Activated naive CD8-positive, alpha-beta T cell treated with anti-CD3 and anti-CD28 coated beads, Interleukin-2, amount 50 U/mL, for 24 hours (primary cell): ENCODE results near the gene CHAF1A.

ENCODE experiments used
- ATAC-seq: fragments of 150-1000 bp; cut with Tn5 transposase; one replicate; pipeline ENCODE4 v1.10.0; 2021
- DNase-seq: peaks from one replicate; pipeline ENCODE4 v3.0.0; 2021
- H3K27ac Mint-ChIP-seq: one replicate; pipeline ENCODE4 v1.8.0; 2021; ENCODE audit warnings: mild to moderate bottlenecking, mixed read lengths
- H3K27me3 Mint-ChIP-seq: one replicate; pipeline ENCODE4 v1.8.0; 2021; ENCODE audit warnings: mixed read lengths
- H3K36me3 Mint-ChIP-seq: one replicate; pipeline ENCODE4 v1.8.0; 2021; ENCODE audit warnings: low read depth, mixed read lengths
- H3K4me1 Mint-ChIP-seq: one replicate; pipeline ENCODE4 v1.8.0; 2021; ENCODE audit warnings: mixed read lengths
- H3K4me3 Mint-ChIP-seq: one replicate; pipeline ENCODE4 v1.8.0; 2021; ENCODE audit warnings: mild to moderate bottlenecking, moderate library complexity, mixed read lengths
- H3K9me3 Mint-ChIP-seq: one replicate; pipeline ENCODE4 v1.8.0; 2021; ENCODE audit warnings: mixed read lengths

The CHAF1A gene

GRCh38 chr19:4372165-4373012 is 30.1 kb upstream of the CHAF1A start:
- Mint-ChIP-seq H3K27me3 (no peaks in the 10 kb centered on the region), H3K36me3 (peaks cover 2% of the 10 kb centered on the region), H3K27ac (no peak overlapping the region), H3K9me3 (no peaks in the 10 kb centered on the region), H3K4me3 (no peak overlapping the region), H3K4me1 (peaks cover 66% of the 10 kb centered on the region)
- ATAC-seq (no peak), DNase-seq (no peak)

DNA sequence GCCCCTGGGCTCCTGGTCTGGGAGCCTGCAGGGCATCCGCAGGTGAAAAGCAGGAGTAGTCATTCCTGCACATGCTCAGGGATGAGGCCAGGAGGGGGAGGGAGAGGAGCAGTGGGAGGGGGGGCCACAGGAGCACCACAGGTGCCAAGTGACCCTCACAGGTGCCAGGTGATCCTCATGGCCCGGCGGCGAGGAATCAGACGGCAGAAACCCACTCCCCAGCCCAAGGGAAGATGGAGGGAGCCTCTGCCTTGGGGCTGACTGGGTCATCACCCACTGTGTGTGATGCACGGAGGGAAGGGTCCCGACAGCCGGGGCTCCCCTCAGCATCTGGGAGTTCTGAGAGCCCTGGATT is 29.4 kb upstream of the CHAF1A start:
- Mint-ChIP-seq H3K27ac (no peak overlapping the region), H3K4me1 (peaks cover 68% of the 10 kb centered on the region), H3K9me3 (no peaks in the 10 kb centered on the region), H3K4me3 (no peak overlapping the region), H3K27me3 (no peaks in the 10 kb centered on the region), H3K36me3 (peaks cover 2% of the 10 kb centered on the region)
- ATAC-seq, result no peak
- no peak for DNase-seq

- Mint-ChIP-seq H3K4me3 (no peak overlapping the region), H3K27me3 (no peaks in the 10 kb centered on the region), H3K4me1 (peaks cover 66% of the 10 kb centered on the region), H3K9me3 (no peaks in the 10 kb centered on the region), H3K36me3 (peaks cover 2% of the 10 kb centered on the region), H3K27ac (peak overlapping the region; percentile 62)
- ATAC-seq (no peak), DNase-seq (no peak)
These were observed 28.6 kb upstream of the CHAF1A start for GRCh38 chr19:4373601-4374497.

GRCh38 chr19:4374498-4375163 is 27.8 kb upstream of the CHAF1A start:
- ATAC-seq, result no peak
- peak overlapping the region; percentile 62 for H3K27ac Mint-ChIP-seq

DNA sequence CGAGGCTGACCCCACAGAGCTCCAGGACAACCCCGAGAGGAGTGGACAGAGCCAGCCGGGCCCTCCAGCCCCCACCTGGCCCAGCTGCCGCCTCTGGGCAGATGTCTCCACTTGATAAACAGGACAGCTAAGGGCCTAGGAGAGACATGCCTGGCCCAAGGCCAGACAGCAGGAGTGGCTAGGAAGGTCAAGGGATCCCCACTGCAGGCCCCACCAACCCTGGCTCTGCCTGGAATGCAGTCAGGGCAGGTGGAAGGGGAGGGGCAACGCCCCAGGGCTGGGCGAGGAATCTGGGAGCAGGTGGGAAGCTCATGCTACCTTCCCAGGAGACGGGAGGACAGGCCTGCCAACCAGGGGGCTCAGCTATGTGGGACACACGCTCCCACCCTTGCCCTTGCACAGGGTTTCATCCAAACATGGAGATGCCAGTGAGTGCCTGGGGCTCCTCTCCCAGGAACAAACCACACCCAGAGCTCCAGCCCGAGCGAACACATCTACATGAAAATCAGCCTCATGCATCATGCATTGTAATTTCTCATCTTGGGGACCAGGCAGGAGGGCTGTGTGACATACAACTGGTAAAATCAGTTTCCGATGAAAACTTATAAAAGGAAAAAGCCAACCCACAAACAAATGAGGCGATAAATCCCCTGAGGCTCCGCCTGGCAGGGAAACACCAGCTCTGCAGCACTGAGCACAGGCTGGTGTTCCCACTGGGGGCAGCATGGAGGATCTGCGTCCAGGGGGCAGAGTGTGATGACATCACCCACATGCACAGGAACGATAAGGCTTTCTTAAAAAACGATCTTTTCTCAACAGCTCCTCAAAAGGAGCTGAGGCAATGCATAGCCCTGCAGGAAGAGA is 27.0 kb upstream of the CHAF1A start:
- DNase-seq (no peak), ATAC-seq (peak; percentile 7)
- peaks cover 69% of the 10 kb centered on the region for H3K4me1 Mint-ChIP-seq
- H3K4me3 Mint-ChIP-seq, result no peak overlapping the region
- no peaks in the 10 kb centered on the region for H3K9me3 Mint-ChIP-seq
- H3K27ac Mint-ChIP-seq, result no peak overlapping the region
- no peaks in the 10 kb centered on the region for H3K27me3 Mint-ChIP-seq
- H3K36me3 Mint-ChIP-seq, result peaks cover 5% of the 10 kb centered on the region

More at GRCh38 chr19:4374498-4375163, 27.8 kb upstream of the CHAF1A start:
- no peaks in the 10 kb centered on the region for H3K27me3 Mint-ChIP-seq
- H3K4me1 Mint-ChIP-seq, result peaks cover 69% of the 10 kb centered on the region
- no peaks in the 10 kb centered on the region for H3K9me3 Mint-ChIP-seq
- H3K36me3 Mint-ChIP-seq, result peaks cover 5% of the 10 kb centered on the region
- DNase-seq, result no peak
- no peak overlapping the region for H3K4me3 Mint-ChIP-seq

- no peak for ATAC-seq
- no peaks in the 10 kb centered on the region for H3K9me3 Mint-ChIP-seq
- H3K4me1 Mint-ChIP-seq, result peaks cover 69% of the 10 kb centered on the region
- no peak overlapping the region for H3K4me3 Mint-ChIP-seq
- DNase-seq, result no peak
- no peaks in the 10 kb centered on the region for H3K27me3 Mint-ChIP-seq
- H3K36me3 Mint-ChIP-seq, result peaks cover 5% of the 10 kb centered on the region
- no peak overlapping the region for H3K27ac Mint-ChIP-seq
These were observed 26.3 kb upstream of the CHAF1A start for GRCh38 chr19:4376028-4376670.

DNA sequence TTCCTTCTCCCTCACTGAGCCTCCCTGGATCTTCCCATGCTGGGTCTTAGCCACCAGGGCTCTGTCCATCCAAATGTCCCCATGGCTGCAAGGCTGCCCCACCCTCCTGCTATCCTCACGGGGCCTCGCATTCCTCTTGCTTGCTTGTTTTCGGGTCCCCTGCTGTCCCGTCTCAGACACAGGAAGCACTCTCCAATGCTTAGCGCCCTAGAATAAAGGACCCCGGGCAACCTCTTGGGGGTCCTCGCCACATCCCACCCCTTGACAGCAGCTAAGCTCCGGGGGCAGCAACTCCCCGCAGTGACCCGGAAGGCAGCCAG is 25.8 kb upstream of the CHAF1A start:
- peaks cover 67% of the 10 kb centered on the region for H3K4me1 Mint-ChIP-seq
- no peak overlapping the region for H3K4me3 Mint-ChIP-seq
- ATAC-seq (no peak), DNase-seq (no peak)
- no peak overlapping the region for H3K27ac Mint-ChIP-seq
- no peaks in the 10 kb centered on the region for H3K27me3 Mint-ChIP-seq
- peaks cover 5% of the 10 kb centered on the region for H3K36me3 Mint-ChIP-seq
- no peaks in the 10 kb centered on the region for H3K9me3 Mint-ChIP-seq

DNA sequence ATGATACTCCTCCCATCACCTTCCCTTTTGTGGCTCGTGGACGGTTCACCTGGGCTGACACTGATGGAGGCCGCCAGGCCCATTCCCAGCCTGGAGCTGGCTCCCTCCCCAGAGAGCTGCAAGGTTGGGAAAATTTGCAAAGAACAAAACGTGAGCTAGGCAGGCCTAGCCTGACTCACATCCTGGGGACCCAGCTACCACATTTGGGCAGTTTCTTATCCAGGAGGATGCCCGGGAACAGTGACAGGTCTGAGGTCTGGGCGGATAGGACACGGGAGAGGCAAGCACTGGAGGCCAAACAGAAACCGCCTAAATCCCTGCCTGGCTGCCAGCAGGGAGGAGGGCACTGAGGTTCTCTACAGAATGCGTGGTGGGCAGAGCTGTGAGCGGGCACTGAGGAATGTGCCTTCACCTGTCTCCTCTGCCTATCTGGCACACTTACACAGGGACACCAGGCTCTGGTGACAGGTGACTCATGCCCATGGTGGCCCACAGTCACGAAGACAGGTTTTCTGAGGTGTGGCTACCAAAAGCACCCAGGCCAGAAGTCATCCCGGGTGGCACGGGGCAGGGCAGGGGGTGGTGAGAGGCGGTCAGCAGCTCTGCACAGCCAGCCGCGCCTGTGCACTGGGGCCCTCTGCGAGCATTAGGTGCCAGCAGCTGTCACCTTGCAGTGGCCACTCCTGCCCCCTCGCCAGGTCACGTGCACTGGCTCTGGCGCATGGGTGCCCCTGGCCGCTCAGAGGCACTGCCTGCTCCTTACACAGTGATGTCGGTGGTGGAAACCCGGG is 25.3 kb upstream of the CHAF1A start:
- Mint-ChIP-seq H3K27me3 (no peaks in the 10 kb centered on the region), H3K4me1 (peaks cover 68% of the 10 kb centered on the region), H3K9me3 (no peaks in the 10 kb centered on the region), H3K27ac (no peak overlapping the region), H3K36me3 (peaks cover 5% of the 10 kb centered on the region), H3K4me3 (no peak overlapping the region)
- ATAC-seq, result no peak
- no peak for DNase-seq

GRCh38 chr19:4378886-4379285 is 23.6 kb upstream of the CHAF1A start:
- peaks cover 7% of the 10 kb centered on the region for H3K36me3 Mint-ChIP-seq
- H3K9me3 Mint-ChIP-seq, result no peaks in the 10 kb centered on the region
- peak overlapping the region; percentile 94 for H3K27ac Mint-ChIP-seq
- H3K27me3 Mint-ChIP-seq, result no peaks in the 10 kb centered on the region
- ATAC-seq (no peak), DNase-seq (no peak)
- peaks cover 65% of the 10 kb centered on the region for H3K4me1 Mint-ChIP-seq
- H3K4me3 Mint-ChIP-seq, result peak overlapping the region; percentile 71

GRCh38 chr19:4379383-4380253 is 22.8 kb upstream of the CHAF1A start:
- Mint-ChIP-seq H3K4me3 (peak overlapping the region; percentile 71), H3K27ac (peak overlapping the region; percentile 94), H3K4me1 (peaks cover 62% of the 10 kb centered on the region), H3K27me3 (no peaks in the 10 kb centered on the region), H3K9me3 (no peaks in the 10 kb centered on the region), H3K36me3 (peaks cover 7% of the 10 kb centered on the region)
- peak; percentile 65 for DNase-seq
- peak; percentile 69 for ATAC-seq

- ATAC-seq (peak; percentile 55), DNase-seq (peak; percentile 59)
- Mint-ChIP-seq H3K27me3 (no peaks in the 10 kb centered on the region), H3K36me3 (peaks cover 7% of the 10 kb centered on the region), H3K4me3 (peak overlapping the region; percentile 71), H3K4me1 (peaks cover 62% of the 10 kb centered on the region), H3K9me3 (no peaks in the 10 kb centered on the region), H3K27ac (peak overlapping the region; percentile 94)
These were observed 22.1 kb upstream of the CHAF1A start for GRCh38 chr19:4380254-4380727.

DNA sequence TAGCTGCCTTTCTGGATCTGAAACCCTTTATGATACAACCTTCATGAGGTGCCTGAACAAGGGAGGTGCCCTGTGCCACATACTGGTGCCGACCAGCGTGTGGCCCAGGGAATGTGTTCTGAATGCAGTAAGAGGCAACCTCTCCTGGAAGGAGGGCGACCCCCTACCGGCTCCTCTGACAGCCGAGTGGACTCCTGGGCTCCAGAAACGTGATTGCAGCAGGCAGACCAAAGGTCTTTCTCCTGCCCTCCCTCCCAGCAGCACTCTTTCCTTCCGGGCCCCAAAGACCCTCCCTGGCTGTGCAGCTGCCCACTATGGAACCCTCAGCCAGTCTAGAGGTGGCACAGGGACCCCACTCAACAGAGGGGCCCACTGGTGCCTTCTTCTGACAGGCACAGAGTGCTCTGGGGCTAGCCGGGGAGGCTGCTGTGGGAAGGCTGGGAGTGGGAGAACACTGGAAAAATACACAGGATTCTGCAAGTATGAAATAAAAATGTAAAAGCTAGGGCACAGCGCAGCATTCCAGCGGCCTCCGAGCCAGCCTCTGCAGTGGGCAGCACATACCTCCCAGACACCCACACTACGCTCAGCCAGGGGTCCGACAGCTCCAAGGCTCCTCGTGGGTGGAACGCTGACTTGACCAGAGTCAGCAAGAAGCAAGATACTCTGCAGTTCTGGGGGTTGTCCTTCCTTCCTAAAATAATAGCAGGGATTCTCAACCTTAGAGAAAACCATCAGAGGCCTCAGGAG is 17.0 kb upstream of the CHAF1A start:
- Mint-ChIP-seq H3K27ac (no peak overlapping the region), H3K9me3 (no peaks in the 10 kb centered on the region)
- no peak for ATAC-seq

More for the DNA sequence above, 17.0 kb upstream of the CHAF1A start:
- DNase-seq, result no peak
- Mint-ChIP-seq H3K4me3 (no peak overlapping the region), H3K4me1 (peaks cover 22% of the 10 kb centered on the region), H3K36me3 (peaks cover 3% of the 10 kb centered on the region), H3K27me3 (no peaks in the 10 kb centered on the region)
